Activated CD4-positive, alpha-beta T cell treated with anti-CD3 and anti-CD28 coated beads, Interleukin-2, amount 10 ng/mL, durations not matched to agents 7 days and 5 days (primary cell): ENCODE data around the gene PJA1. TPM values are rescaled to one million over a fixed set of nuclear protein-coding genes. Genes with fewer than 3 reads are reported as not detected.

ENCODE experiments used
- CTCF ChIA-PET: fragments of 350-600 bp; sonication (Branson Sonifier 250); formaldehyde crosslinking; loops from one replicate; lab custom pipeline; 2021; ENCODE audit warnings: antibody characterized with exemption; lab: Charles Lee
- POLR2A ChIA-PET: fragments of 350-600 bp; sonication (Branson Sonifier 250); formaldehyde crosslinking; loops from one replicate; lab custom pipeline; 2021; ENCODE audit warnings: antibody characterized with exemption; lab: Charles Lee
- DNase-seq: peaks from one replicate; pipeline ENCODE4 v3.0.0-alpha.2; 2020
- H3K27ac Mint-ChIP-seq: one replicate; pipeline ENCODE4 v1.8.0; 2021; ENCODE audit warnings: mild to moderate bottlenecking, moderate library complexity, mixed read lengths
- H3K27me3 Mint-ChIP-seq: one replicate; pipeline ENCODE4 v1.8.0; 2021; ENCODE audit warnings: mixed read lengths
- H3K36me3 Mint-ChIP-seq: one replicate; pipeline ENCODE4 v1.8.0; 2021; ENCODE audit warnings: low read depth, mixed read lengths
- H3K4me1 Mint-ChIP-seq: one replicate; pipeline ENCODE4 v1.8.0; 2021; ENCODE audit warnings: mixed read lengths
- H3K4me3 Mint-ChIP-seq: one replicate; pipeline ENCODE4 v1.8.0; 2021; ENCODE audit warnings: mild to moderate bottlenecking, moderate library complexity, mixed read lengths
- H3K9me3 Mint-ChIP-seq: one replicate; pipeline ENCODE4 v1.8.0; 2021; ENCODE audit warnings: mixed read lengths
- total RNA-seq, 2 experiments: library from RNA; stranded (reverse); gene quantifications; one replicate each; pipeline ENCODE4 v1.2.3, GENCODE V29; 2021

The PJA1 gene
- 10 to 100 TPM; 12.6 to 14.0 TPM for total RNA-seq

GRCh38 chrX:69165087-69165651, at the start of gene PJA1:
PJA1 (minus strand) TSS chrX:69165453; CDS start chrX:69163073, 2,380 bp downstream.
- ChIA-PET CTCF (interaction anchor here (1.1 kb wide), 1 partner anchor 14 kb away, joined by 3 read pairs; no protein-coding TSS in a partner anchor), POLR2A (no interaction called here)
- Mint-ChIP-seq H3K27me3 (peaks cover 3% of the 10 kb centered on the region), H3K27ac (peak within 1 kb of the TSS; percentile 86), H3K36me3 (peaks cover 10% of the 10 kb centered on the region), H3K4me1 (peaks cover 30% of the 10 kb centered on the region), H3K9me3 (no peaks in the 10 kb centered on the region), H3K4me3 (peak within 1 kb of the TSS; percentile 76)
- DNase-seq = peak; percentile 69

- CTCF ChIA-PET = no interaction called here
- H3K27me3 Mint-ChIP-seq = no peaks in the 10 kb centered on the region
- H3K4me3 Mint-ChIP-seq = no peak overlapping the region
- no peaks in the 10 kb centered on the region for H3K9me3 Mint-ChIP-seq
- no peak overlapping the region for H3K27ac Mint-ChIP-seq
- POLR2A ChIA-PET = no interaction called here
- no peak for DNase-seq
- H3K4me1 Mint-ChIP-seq = no peaks in the 10 kb centered on the region
- H3K36me3 Mint-ChIP-seq = no peaks in the 10 kb centered on the region
Observed at GRCh38 chrX:69214463-69214862, 49.2 kb upstream of the PJA1 start.

GRCh38 chrX:69211701-69212100, 46.4 kb upstream of the PJA1 start:
- H3K36me3 Mint-ChIP-seq = no peaks in the 10 kb centered on the region
- POLR2A ChIA-PET = no interaction called here
- H3K9me3 Mint-ChIP-seq = no peaks in the 10 kb centered on the region
- no peak for DNase-seq
- no peaks in the 10 kb centered on the region for H3K4me1 Mint-ChIP-seq
- CTCF ChIA-PET = interaction anchor here (1.0 to 1.1 kb wide), 2 partner anchors 23 to 384 kb away, joined by 3 read pairs; no protein-coding TSS in a partner anchor
- no peak overlapping the region for H3K4me3 Mint-ChIP-seq
- no peak overlapping the region for H3K27ac Mint-ChIP-seq
- H3K27me3 Mint-ChIP-seq = no peaks in the 10 kb centered on the region

GRCh38 chrX:69210581-69210980, 45.3 kb upstream of the PJA1 start:
- H3K9me3 Mint-ChIP-seq = no peaks in the 10 kb centered on the region
- ChIA-PET CTCF (no interaction called here), POLR2A (no interaction called here)
- H3K27me3 Mint-ChIP-seq = no peaks in the 10 kb centered on the region
- no peaks in the 10 kb centered on the region for H3K36me3 Mint-ChIP-seq
- H3K4me3 Mint-ChIP-seq = no peak overlapping the region
- DNase-seq = no peak
- H3K4me1 Mint-ChIP-seq = no peaks in the 10 kb centered on the region
- no peak overlapping the region for H3K27ac Mint-ChIP-seq

- Mint-ChIP-seq H3K4me1 (no peaks in the 10 kb centered on the region), H3K9me3 (no peaks in the 10 kb centered on the region)
- CTCF ChIA-PET = no interaction called here
Observed at GRCh38 chrX:69207216-69207615, 42.0 kb upstream of the PJA1 start.

GRCh38 chrX:69203638-69204037, 38.4 kb upstream of the PJA1 start:
- DNase-seq = no peak
- Mint-ChIP-seq H3K27ac (no peak overlapping the region), H3K27me3 (no peaks in the 10 kb centered on the region), H3K4me3 (no peak overlapping the region), H3K4me1 (no peaks in the 10 kb centered on the region), H3K36me3 (no peaks in the 10 kb centered on the region), H3K9me3 (no peaks in the 10 kb centered on the region)
- ChIA-PET POLR2A (no interaction called here), CTCF (no interaction called here)

More at GRCh38 chrX:69207216-69207615, 42.0 kb upstream of the PJA1 start:
- Mint-ChIP-seq H3K36me3 (no peaks in the 10 kb centered on the region), H3K27ac (no peak overlapping the region), H3K4me3 (no peak overlapping the region), H3K27me3 (no peaks in the 10 kb centered on the region)
- DNase-seq = no peak
- POLR2A ChIA-PET = no interaction called here

GRCh38 chrX:69197690-69198089, 32.4 kb upstream of the PJA1 start:
- Mint-ChIP-seq H3K9me3 (no peaks in the 10 kb centered on the region), H3K4me3 (no peak overlapping the region), H3K27me3 (no peaks in the 10 kb centered on the region), H3K27ac (no peak overlapping the region), H3K4me1 (no peaks in the 10 kb centered on the region), H3K36me3 (no peaks in the 10 kb centered on the region)
- no peak for DNase-seq
- ChIA-PET CTCF (no interaction called here), POLR2A (no interaction called here)

- H3K4me1 Mint-ChIP-seq = no peaks in the 10 kb centered on the region
- DNase-seq = no peak
- no peak overlapping the region for H3K4me3 Mint-ChIP-seq
- H3K27me3 Mint-ChIP-seq = no peaks in the 10 kb centered on the region
- ChIA-PET CTCF (no interaction called here), POLR2A (no interaction called here)
- no peak overlapping the region for H3K27ac Mint-ChIP-seq
- no peaks in the 10 kb centered on the region for H3K9me3 Mint-ChIP-seq
- H3K36me3 Mint-ChIP-seq = no peaks in the 10 kb centered on the region
Observed at GRCh38 chrX:69196666-69197065, 31.4 kb upstream of the PJA1 start.

GRCh38 chrX:69195810-69196209, 30.6 kb upstream of the PJA1 start:
- Mint-ChIP-seq H3K36me3 (no peaks in the 10 kb centered on the region), H3K9me3 (no peaks in the 10 kb centered on the region), H3K27me3 (no peaks in the 10 kb centered on the region), H3K27ac (no peak overlapping the region), H3K4me1 (no peaks in the 10 kb centered on the region), H3K4me3 (no peak overlapping the region)
- POLR2A ChIA-PET = no interaction called here
- CTCF ChIA-PET = no interaction called here
- no peak for DNase-seq

- POLR2A ChIA-PET = no interaction called here
- Mint-ChIP-seq H3K9me3 (no peaks in the 10 kb centered on the region), H3K4me3 (no peak overlapping the region), H3K4me1 (no peaks in the 10 kb centered on the region), H3K27me3 (no peaks in the 10 kb centered on the region), H3K36me3 (no peaks in the 10 kb centered on the region), H3K27ac (no peak overlapping the region)
- CTCF ChIA-PET = no interaction called here
- no peak for DNase-seq
Observed at GRCh38 chrX:69195192-69195591, 29.9 kb upstream of the PJA1 start.

GRCh38 chrX:69192603-69193002, 27.4 kb upstream of the PJA1 start:
- H3K27me3 Mint-ChIP-seq = no peaks in the 10 kb centered on the region
- no peak overlapping the region for H3K27ac Mint-ChIP-seq
- ChIA-PET CTCF (interaction anchor here (1.3 kb wide), 1 partner anchor 9 kb away, joined by 3 read pairs; no protein-coding TSS in a partner anchor), POLR2A (no interaction called here)
- no peak overlapping the region for H3K4me3 Mint-ChIP-seq
- DNase-seq = no peak
- no peaks in the 10 kb centered on the region for H3K9me3 Mint-ChIP-seq
- H3K4me1 Mint-ChIP-seq = no peaks in the 10 kb centered on the region
- no peaks in the 10 kb centered on the region for H3K36me3 Mint-ChIP-seq

- H3K27me3 Mint-ChIP-seq = no peaks in the 10 kb centered on the region
- H3K9me3 Mint-ChIP-seq = no peaks in the 10 kb centered on the region
- no peak overlapping the region for H3K27ac Mint-ChIP-seq
- ChIA-PET POLR2A (no interaction called here), CTCF (interaction anchor here (0.7 to 1.2 kb wide), 2 partner anchors 9 to 12 kb away, joined by 3 read pairs; no protein-coding TSS in a partner anchor)
- no peaks in the 10 kb centered on the region for H3K4me1 Mint-ChIP-seq
- H3K4me3 Mint-ChIP-seq = no peak overlapping the region
- no peak for DNase-seq
- H3K36me3 Mint-ChIP-seq = no peaks in the 10 kb centered on the region
Observed at GRCh38 chrX:69189576-69190371, 24.5 kb upstream of the PJA1 start.

GRCh38 chrX:69186651-69187050, 21.4 kb upstream of the PJA1 start:
- Mint-ChIP-seq H3K27me3 (no peaks in the 10 kb centered on the region), H3K4me1 (peaks cover 2% of the 10 kb centered on the region), H3K27ac (no peak overlapping the region)

More at GRCh38 chrX:69186651-69187050, 21.4 kb upstream of the PJA1 start:
- POLR2A ChIA-PET = no interaction called here
- Mint-ChIP-seq H3K4me3 (no peak overlapping the region), H3K36me3 (no peaks in the 10 kb centered on the region), H3K9me3 (no peaks in the 10 kb centered on the region)
- CTCF ChIA-PET = no interaction called here
- no peak for DNase-seq
